GM23248 (cell line): Measurements from ENCODE around the gene ETV7.

ENCODE experiments used
- EZH2 ChIP-seq: fragments of 200-600 bp; sonication (generic); IDR thresholded peaks from 2 replicates; pipeline ENCODE4 v1.6.1; 2018; ENCODE audit warnings: antibody characterized with exemption, mild to moderate bottlenecking; ENCODE audit not compliant: insufficient read depth, poor library complexity, severe bottlenecking
- EZH2phosphoT487 ChIP-seq: fragments of 200-600 bp; sonication (generic); IDR thresholded peaks from 2 replicates; pipeline ENCODE4 v1.6.1; 2018; ENCODE audit warnings: antibody characterized with exemption, moderate library complexity, mild to moderate bottlenecking, low read depth; ENCODE audit not compliant: insufficient read depth

- TF ChIP-seq EZH2 (no peak), EZH2phosphoT487 (no peak)
Observed at GRCh38 chr6:36368421-36368820, 19.0 kb downstream of the ETV7 start.
